ENCODE results near the gene LRRC53. TPM values are rescaled to one million over a fixed set of nuclear protein-coding genes. Genes with fewer than 3 reads are reported as not detected.

The LRRC53 gene
- polyA plus RNA-seq, 1 of the 3 experiments (the other 2 are of a cell fraction) = not detected

- 43% methylated on average over 2 of the region's 2 CpGs for WGBS (ENCODE audit: low lambda C conversion rate)
- Histone ChIP-seq H3K9me2 (no peaks in the 10 kb centered on the region), H3K4me3 (ENCODE audit: low read depth in 2 of 2, low read length in 1 of 2) (no peak overlapping the region), H3K9ac (no peak overlapping the region), H3K9me3 (no peaks in the 10 kb centered on the region), H2AFZ (ENCODE audit: low read depth) (no peak overlapping the region), H4K20me1 (ENCODE audit: insufficient read depth) (no peaks in the 10 kb centered on the region), H3K36me3 (replicated peaks in 1 of 2; ENCODE audit: control insufficient read depth in 1 of 2, insufficient read depth in 2 of 2, low read length in 1 of 2) (no peaks in the 10 kb centered on the region), H3K27ac (ENCODE audit: low read depth in 2 of 2, low read length in 1 of 2) (no peak overlapping the region), H3K27me3 (ENCODE audit: insufficient read depth) (no peaks in the 10 kb centered on the region), H3F3A (replicated peaks; ENCODE audit: insufficient read depth) (no peaks in the 10 kb centered on the region), H3K79me2 (ENCODE audit: insufficient read depth) (no peaks in the 10 kb centered on the region), H3K4me2 (no peak overlapping the region), H3K4me1 (ENCODE audit: control insufficient read depth in 1 of 2, insufficient read depth in 2 of 2, low read depth in 1 of 2, low read length in 1 of 2) (peaks cover 0 to 5% of the 10 kb centered on the region in 2 experiments; a peak in 2 of 4 replicates)
- no peak for TF ChIP-seq PBX3 (IDR thresholded peaks at IDR 0.05)
- TF ChIP-seq, protein P1, sequence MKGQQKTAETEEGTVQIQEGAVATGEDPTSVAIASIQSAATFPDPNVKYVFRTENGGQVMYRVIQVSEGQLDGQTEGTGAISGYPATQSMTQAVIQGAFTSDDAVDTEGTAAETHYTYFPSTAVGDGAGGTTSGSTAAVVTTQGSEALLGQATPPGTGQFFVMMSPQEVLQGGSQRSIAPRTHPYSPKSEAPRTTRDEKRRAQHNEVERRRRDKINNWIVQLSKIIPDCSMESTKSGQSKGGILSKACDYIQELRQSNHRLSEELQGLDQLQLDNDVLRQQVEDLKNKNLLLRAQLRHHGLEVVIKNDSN (IDR thresholded peaks at IDR 0.05; ENCODE audit: borderline replicate concordance, low read depth) = no peak
- no peak for TF ChIP-seq USF2 (IDR thresholded peaks at IDR 0.05; ENCODE audit: borderline replicate concordance, low read depth, low read length)
- no peak for TF ChIP-seq RXRA (IDR thresholded peaks at IDR 0.05; ENCODE audit: borderline replicate concordance, low read depth)
- CTCF ChIA-PET = interaction anchor here (0.8 kb wide), 1 partner anchor 11 kb away, joined by 3 read pairs; no protein-coding TSS in a partner anchor
- no peak for DNase-seq
- POLR2A ChIA-PET = no interaction called here
Measured at GRCh38 chr1:74526708-74527107, 14.3 kb upstream of the LRRC53 start.

- CTCF ChIA-PET = no interaction called here
- no peaks in the 10 kb centered on the region for H3F3A ChIP-seq (replicated peaks; ENCODE audit: insufficient read depth)
- no peak overlapping the region for H3K9ac ChIP-seq
- no peaks in the 10 kb centered on the region for H3K9me3 ChIP-seq
- no peaks in the 10 kb centered on the region for H3K4me1 ChIP-seq (ENCODE audit: control insufficient read depth in 1 of 2, insufficient read depth in 2 of 2, low read depth in 1 of 2, low read length in 1 of 2)
- H3K4me2 ChIP-seq = no peak overlapping the region
- TF ChIP-seq MXI1 (IDR thresholded peaks at IDR 0.05; ENCODE audit: low read depth, low read length) (no peak), RXRA (IDR thresholded peaks at IDR 0.05; ENCODE audit: borderline replicate concordance, low read depth) (no peak), MAX (IDR thresholded peaks at IDR 0.05; ENCODE audit: low read depth) (no peak), NRF1 (IDR thresholded peaks at IDR 0.05; ENCODE audit: low read depth, low read length) (no peak), GABPA (IDR thresholded peaks at IDR 0.05; ENCODE audit: low read depth) (no peak), PBX3 (IDR thresholded peaks at IDR 0.05) (no peak), USF2 (IDR thresholded peaks at IDR 0.05; ENCODE audit: borderline replicate concordance, low read depth, low read length) (no peak)
- DNase-seq = no peak
- POLR2A ChIA-PET = no interaction called here
- no peaks in the 10 kb centered on the region for H3K79me2 ChIP-seq (ENCODE audit: insufficient read depth)
- H3K4me3 ChIP-seq (ENCODE audit: low read depth in 2 of 2, low read length in 1 of 2) = no peak overlapping the region
- no peak overlapping the region for H2AFZ ChIP-seq (ENCODE audit: low read depth)
- H3K9me2 ChIP-seq = no peaks in the 10 kb centered on the region
- no peak overlapping the region for H3K27ac ChIP-seq (ENCODE audit: low read depth in 2 of 2, low read length in 1 of 2)
- no peaks in the 10 kb centered on the region for H3K36me3 ChIP-seq (replicated peaks in 1 of 2; ENCODE audit: control insufficient read depth in 1 of 2, insufficient read depth in 2 of 2, low read length in 1 of 2)
- 54% methylated on average over 2 of the region's 2 CpGs for WGBS (ENCODE audit: low lambda C conversion rate)
- no peaks in the 10 kb centered on the region for H4K20me1 ChIP-seq (ENCODE audit: insufficient read depth)
- H3K27me3 ChIP-seq (ENCODE audit: insufficient read depth) = no peaks in the 10 kb centered on the region
Measured at GRCh38 chr1:74523873-74524480, 11.6 kb upstream of the LRRC53 start.
